GM10266 (cell line): Measurements from ENCODE around the gene SCAMP3.
"Not testable (repeated sequence)": the region's sequence is repeated elsewhere in the genome, so short reads cannot be mapped to it uniquely, and the experiment has no call there.

Experiments
- DNase-seq: peaks from one replicate; pipeline ENCODE4 v3.0.0; 2012; ENCODE audit errors: extremely low spot score
- TF ChIP-seq, protein P1 (sequence below): IDR thresholded peaks from 2 replicates; pipeline ENCODE4 v1.5.1; 2012; ENCODE audit warnings: mild to moderate bottlenecking, low read depth; ENCODE audit not compliant: control insufficient read depth, insufficient read depth; ENCODE audit errors: missing control alignments

The SCAMP3 gene

GRCh38 chr1:155294520-155295182, 32.5 kb upstream of the SCAMP3 start:
- TF ChIP-seq, protein P1, sequence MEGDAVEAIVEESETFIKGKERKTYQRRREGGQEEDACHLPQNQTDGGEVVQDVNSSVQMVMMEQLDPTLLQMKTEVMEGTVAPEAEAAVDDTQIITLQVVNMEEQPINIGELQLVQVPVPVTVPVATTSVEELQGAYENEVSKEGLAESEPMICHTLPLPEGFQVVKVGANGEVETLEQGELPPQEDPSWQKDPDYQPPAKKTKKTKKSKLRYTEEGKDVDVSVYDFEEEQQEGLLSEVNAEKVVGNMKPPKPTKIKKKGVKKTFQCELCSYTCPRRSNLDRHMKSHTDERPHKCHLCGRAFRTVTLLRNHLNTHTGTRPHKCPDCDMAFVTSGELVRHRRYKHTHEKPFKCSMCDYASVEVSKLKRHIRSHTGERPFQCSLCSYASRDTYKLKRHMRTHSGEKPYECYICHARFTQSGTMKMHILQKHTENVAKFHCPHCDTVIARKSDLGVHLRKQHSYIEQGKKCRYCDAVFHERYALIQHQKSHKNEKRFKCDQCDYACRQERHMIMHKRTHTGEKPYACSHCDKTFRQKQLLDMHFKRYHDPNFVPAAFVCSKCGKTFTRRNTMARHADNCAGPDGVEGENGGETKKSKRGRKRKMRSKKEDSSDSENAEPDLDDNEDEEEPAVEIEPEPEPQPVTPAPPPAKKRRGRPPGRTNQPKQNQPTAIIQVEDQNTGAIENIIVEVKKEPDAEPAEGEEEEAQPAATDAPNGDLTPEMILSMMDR, result no peak
- no peak for DNase-seq

GRCh38 chr1:155293086-155293749, 31.1 kb upstream of the SCAMP3 start:
- DNase-seq, result no peak
- TF ChIP-seq, protein P1, result no peak

- DNase-seq, result not testable (repeated sequence)
Observed at GRCh38 chr1:155291006-155291405, 28.8 kb upstream of the SCAMP3 start.

- TF ChIP-seq, protein P1, result no peak
- no peak for DNase-seq
Observed at GRCh38 chr1:155287987-155288543, 25.9 kb upstream of the SCAMP3 start.

- TF ChIP-seq, protein P1, result no peak
Observed at GRCh38 chr1:155286544-155286943, 24.4 kb upstream of the SCAMP3 start.

DNA sequence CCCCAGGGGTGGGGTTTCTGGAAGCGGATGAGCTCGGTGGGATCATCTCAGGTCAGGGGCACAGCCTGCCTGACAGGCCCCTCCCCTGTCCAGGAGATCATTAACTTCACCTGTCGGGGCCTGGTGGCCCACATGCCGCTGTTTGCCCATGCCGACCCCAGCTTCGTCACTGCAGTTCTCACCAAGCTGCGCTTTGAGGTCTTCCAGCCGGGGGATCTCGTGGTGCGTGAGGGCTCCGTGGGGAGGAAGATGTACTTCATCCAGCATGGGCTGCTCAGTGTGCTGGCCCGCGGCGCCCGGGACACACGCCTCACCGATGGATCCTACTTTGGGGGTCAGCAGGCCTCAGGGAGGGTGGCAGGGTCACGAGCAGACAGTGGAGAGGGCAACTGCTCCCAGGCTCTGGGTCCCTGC, 23.5 kb upstream of the SCAMP3 start:
- TF ChIP-seq, protein P1, result no peak
- no peak for DNase-seq

More at GRCh38 chr1:155286544-155286943, 24.4 kb upstream of the SCAMP3 start:
- no peak for DNase-seq

DNA sequence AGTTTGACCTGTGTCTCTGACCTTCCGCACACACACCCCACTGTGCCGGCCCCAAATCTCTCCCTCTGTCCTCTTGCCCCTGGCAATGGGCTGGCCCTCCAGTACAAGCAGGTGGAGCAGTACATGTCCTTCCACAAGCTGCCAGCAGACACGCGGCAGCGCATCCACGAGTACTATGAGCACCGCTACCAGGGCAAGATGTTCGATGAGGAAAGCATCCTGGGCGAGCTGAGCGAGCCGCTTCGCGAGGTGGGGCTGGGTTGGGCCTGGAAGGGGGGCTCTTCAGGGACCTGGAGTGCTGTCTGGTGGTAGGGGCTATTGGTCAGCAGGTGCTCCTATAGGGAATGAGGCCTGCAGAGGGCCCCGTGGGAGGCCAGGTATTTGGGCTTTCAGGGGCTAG, 22.9 kb upstream of the SCAMP3 start:
- TF ChIP-seq, protein P1, result no peak
- DNase-seq, result no peak
